ENCODE results near the gene EPSTI1.

DNA sequence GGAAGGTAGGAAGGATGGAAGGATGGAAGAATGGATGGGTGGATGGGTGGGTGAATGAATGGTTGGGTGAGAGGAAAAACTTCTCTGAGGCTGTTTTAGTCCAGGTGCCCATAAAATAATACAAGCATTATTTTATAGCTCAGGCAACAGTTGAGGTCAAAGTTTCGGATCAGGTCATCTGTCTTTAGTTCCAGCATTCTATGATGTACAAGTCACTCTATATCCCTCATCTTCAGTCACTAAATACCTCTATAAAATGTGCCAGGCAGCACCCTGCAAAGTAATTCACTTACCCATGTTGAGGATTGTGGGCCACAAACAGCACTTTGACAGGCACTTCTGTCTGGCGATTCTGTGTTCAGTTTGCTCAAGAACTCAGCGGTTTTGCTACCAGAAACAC, 66.0 kb downstream of the EPSTI1 start:
- no peak for TF ChIP-seq POLR2A (IDR thresholded peaks at IDR 0.05)
- TF ChIP-seq, protein P1, sequence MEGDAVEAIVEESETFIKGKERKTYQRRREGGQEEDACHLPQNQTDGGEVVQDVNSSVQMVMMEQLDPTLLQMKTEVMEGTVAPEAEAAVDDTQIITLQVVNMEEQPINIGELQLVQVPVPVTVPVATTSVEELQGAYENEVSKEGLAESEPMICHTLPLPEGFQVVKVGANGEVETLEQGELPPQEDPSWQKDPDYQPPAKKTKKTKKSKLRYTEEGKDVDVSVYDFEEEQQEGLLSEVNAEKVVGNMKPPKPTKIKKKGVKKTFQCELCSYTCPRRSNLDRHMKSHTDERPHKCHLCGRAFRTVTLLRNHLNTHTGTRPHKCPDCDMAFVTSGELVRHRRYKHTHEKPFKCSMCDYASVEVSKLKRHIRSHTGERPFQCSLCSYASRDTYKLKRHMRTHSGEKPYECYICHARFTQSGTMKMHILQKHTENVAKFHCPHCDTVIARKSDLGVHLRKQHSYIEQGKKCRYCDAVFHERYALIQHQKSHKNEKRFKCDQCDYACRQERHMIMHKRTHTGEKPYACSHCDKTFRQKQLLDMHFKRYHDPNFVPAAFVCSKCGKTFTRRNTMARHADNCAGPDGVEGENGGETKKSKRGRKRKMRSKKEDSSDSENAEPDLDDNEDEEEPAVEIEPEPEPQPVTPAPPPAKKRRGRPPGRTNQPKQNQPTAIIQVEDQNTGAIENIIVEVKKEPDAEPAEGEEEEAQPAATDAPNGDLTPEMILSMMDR (IDR thresholded peaks at IDR 0.05) = no peak

Data from right lobe of liver (tissue), 4 donors.